Gastrocnemius medialis (tissue), 4 donors: ENCODE measurements around the gene CLPX. TPM values are rescaled to one million over a fixed set of nuclear protein-coding genes. Genes with fewer than 3 reads are reported as not detected.
"Not testable (repeated sequence)": the region's sequence is repeated elsewhere in the genome, so short reads cannot be mapped to it uniquely, and the experiment has no call there.

Experiments used
- ATAC-seq, 2 donors: fragments of 150-250 bp; one replicate each; pipeline ENCODE4 v1.9.1; 2016
- DNase-seq, 2 donors: peaks; one replicate each; pipeline ENCODE4 v3.0.0-alpha.2; 2019
- H3K27ac ChIP-seq, 4 donors: fragments of 200-600 bp; sonication (generic); 1 replicate in 1 of 4; 2 replicates in 3 of 4; pipeline ENCODE4 v1.5.1; 2016 to 2018; ENCODE audit warnings: mild to moderate bottlenecking in 2 of 4, moderate library complexity in 1 of 4
- H3K27me3 ChIP-seq, 3 donors: fragments of 200-600 bp; sonication (generic) in 2 of 3; 1 replicate in 1 of 3; 2 replicates in 2 of 3; pipeline versions ENCODE4 v1.5.1 to v1.6.0; 2016 to 2019; ENCODE audit warnings: mild to moderate bottlenecking in 1 of 3, moderate library complexity in 1 of 3
- H3K36me3 ChIP-seq, 2 donors: fragments of 200-600 bp; sonication (generic) in 1 of 2; one replicate each; pipeline ENCODE4 v1.5.1; 2017 to 2018
- H3K4me1 ChIP-seq, 2 donors: fragments of 200-600 bp; sonication (generic) in 1 of 2; one replicate each; pipeline ENCODE4 v1.5.1; 2016 to 2017; ENCODE audit warnings: mild to moderate bottlenecking in 2 of 2
- H3K4me3 ChIP-seq, 4 donors: fragments of 200-600 bp; sonication (generic) in 3 of 4; 1 replicate in 1 of 4; 2 replicates in 3 of 4; pipeline ENCODE4 v1.5.1; 2016 to 2019; ENCODE audit warnings: mild to moderate bottlenecking in 2 of 4
- H3K9me3 ChIP-seq, 3 donors: fragments of 200-600 bp; sonication (generic) in 2 of 3; 1 replicate in 1 of 3; 2 replicates in 2 of 3; pipeline ENCODE4 v1.5.1; 2016 to 2019
- CTCF ChIP-seq, 5 experiments: fragments of 450-650 bp in 3 of 5; fragments of 200-600 bp in 2 of 5; sonication (generic) in 2 of 5; IDR thresholded peaks in 4 of 5; conservative IDR thresholded peaks in 1 of 5; 1 replicate in 4 of 5; 2 replicates in 1 of 5; pipeline ENCODE4 v1.5.1; 2016 to 2019; ENCODE audit warnings: antibody characterized with exemption in 5 of 5, mild to moderate bottlenecking in 3 of 5, moderate library complexity in 3 of 5
- POLR2A ChIP-seq, 2 donors: fragments of 450-650 bp; IDR thresholded peaks; one replicate each; pipeline ENCODE4 v1.6.1; 2017; ENCODE audit warnings: antibody characterized with exemption in 2 of 2, mild to moderate bottlenecking in 2 of 2, moderate library complexity in 2 of 2
- in situ Hi-C, 4 donors: fragments of 200-750 bp; cut with MboI; loops; one replicate each; pipeline versions ENCODE4 v1.15.0 to v1.8.0; 2017; ENCODE audit warnings: low sequenced_read_pairs in 4 of 4
- intact Hi-C: fragments of 100-400 bp; cut with DNase I; formaldehyde crosslinking; loops from one replicate; pipeline ENCODE4 v1.15.1; 2023; ENCODE audit warnings: low total_unique reads
- total RNA-seq, 4 donors: library from RNA; depleted of rRNA; stranded (reverse); fragments of >200 nt; gene quantifications; one replicate each; pipeline versions ENCODE4 v1.1.0 to v1.2.3, GENCODE V29; 2016

CLPX gene
- total RNA-seq, 4 donors from 2014 or later, result 49.3 to 116 (median 63.3) TPM

GRCh38 chr15:65156692-65157091 lies 28.4 kb downstream of the CLPX start:
- Histone ChIP-seq H3K27ac (no peak overlapping the region), H3K27me3 (no peaks in the 10 kb centered on the region), H3K4me3 (no peak overlapping the region), H3K36me3 (peaks cover 15 to 70% of the 10 kb centered on the region in 2 donors), H3K9me3 (no peaks in the 10 kb centered on the region), H3K4me1 (peaks cover 0 to under 1% of the 10 kb centered on the region in 2 donors)
- in situ Hi-C loops (no loop called here), intact Hi-C loops (no loop called here)
- TF ChIP-seq POLR2A (IDR thresholded peaks at IDR 0.05) (no peak), CTCF (IDR thresholded peaks at IDR 0.05 in 4 of 5, conservative IDR thresholded peaks at IDR 0.05 in 1 of 5) (no peak)
- DNase-seq, result no peak
- no peak for ATAC-seq

GRCh38 chr15:65154720-65155119 lies 30.4 kb downstream of the CLPX start:
- Histone ChIP-seq H3K27ac (no peak overlapping the region), H3K4me3 (no peak overlapping the region), H3K9me3 (no peaks in the 10 kb centered on the region), H3K4me1 (no peaks in the 10 kb centered on the region), H3K27me3 (no peaks in the 10 kb centered on the region), H3K36me3 (peaks cover 15 to 86% of the 10 kb centered on the region in 2 donors)
- TF ChIP-seq CTCF (IDR thresholded peaks at IDR 0.05 in 4 of 5, conservative IDR thresholded peaks at IDR 0.05 in 1 of 5), result no peak
- no peak for TF ChIP-seq POLR2A (IDR thresholded peaks at IDR 0.05)
- no peak for ATAC-seq
- in situ Hi-C loops (no loop called here), intact Hi-C loops (loop anchor here (5.0 kb wide), 1 partner anchor 1027 kb away; no protein-coding TSS in a partner anchor)
- no peak for DNase-seq

- in situ Hi-C loops, result no loop called here
- H3K4me1 ChIP-seq, result peaks cover 0 to 5% of the 10 kb centered on the region in 2 donors
- DNase-seq (no peak), ATAC-seq (no peak)
- H3K27me3 ChIP-seq, result no peaks in the 10 kb centered on the region
- intact Hi-C loops, result no loop called here
- H3K36me3 ChIP-seq, result peaks cover 0 to 48% of the 10 kb centered on the region in 2 donors
- no peak overlapping the region for H3K27ac ChIP-seq
- no peaks in the 10 kb centered on the region for H3K9me3 ChIP-seq
- no peak for TF ChIP-seq POLR2A (IDR thresholded peaks at IDR 0.05)
- no peak for TF ChIP-seq CTCF (IDR thresholded peaks at IDR 0.05 in 4 of 5, conservative IDR thresholded peaks at IDR 0.05 in 1 of 5)
- no peak overlapping the region for H3K4me3 ChIP-seq
These were observed 37.2 kb downstream of the CLPX start for GRCh38 chr15:65147902-65148301.

- no peak overlapping the region for H3K27ac ChIP-seq
- intact Hi-C loops (no loop called here), in situ Hi-C loops (no loop called here)
- DNase-seq (no peak), ATAC-seq (no peak)
- H3K27me3 ChIP-seq, result no peaks in the 10 kb centered on the region
- H3K9me3 ChIP-seq, result no peaks in the 10 kb centered on the region
- peaks cover 0 to 5% of the 10 kb centered on the region in 2 donors for H3K4me1 ChIP-seq
- H3K4me3 ChIP-seq, result no peak overlapping the region
- H3K36me3 ChIP-seq, result peaks cover 0 to 33% of the 10 kb centered on the region in 2 donors
- no peak for TF ChIP-seq POLR2A (IDR thresholded peaks at IDR 0.05)
- no peak for TF ChIP-seq CTCF (IDR thresholded peaks at IDR 0.05 in 4 of 5, conservative IDR thresholded peaks at IDR 0.05 in 1 of 5)
These were observed 38.7 kb downstream of the CLPX start for GRCh38 chr15:65146438-65146837.

GRCh38 chr15:65138631-65139030 lies 46.5 kb downstream of the CLPX start:
- H3K4me3 ChIP-seq, in situ Hi-C loops, DNase-seq, ATAC-seq, H3K36me3 ChIP-seq, H3K4me1 ChIP-seq, H3K27me3 ChIP-seq, H3K27ac ChIP-seq, H3K9me3 ChIP-seq: not testable (repeated sequence)
- intact Hi-C loops, result loop anchor here (10.0 kb wide), 1 partner anchor 476 kb away; the partner anchor contains the start of gene INTS14

GRCh38 chr15:65137893-65138292 lies 47.2 kb downstream of the CLPX start:
- in situ Hi-C loops, H3K27ac ChIP-seq, H3K4me1 ChIP-seq, DNase-seq, H3K27me3 ChIP-seq, H3K36me3 ChIP-seq, H3K9me3 ChIP-seq, H3K4me3 ChIP-seq, ATAC-seq: not testable (repeated sequence)
- intact Hi-C loops, result loop anchor here (10.0 kb wide), 1 partner anchor 477 kb away; the partner anchor contains the start of gene INTS14

GRCh38 chr15:65137089-65137488 lies 48.1 kb downstream of the CLPX start:
- H3K4me3 ChIP-seq, in situ Hi-C loops: not testable (repeated sequence)
- intact Hi-C loops, result loop anchor here (10.0 kb wide), 1 partner anchor 478 kb away; the partner anchor contains the start of gene INTS14

More at GRCh38 chr15:65137089-65137488, 48.1 kb downstream of the CLPX start:
- H3K27me3 ChIP-seq, H3K27ac ChIP-seq, H3K9me3 ChIP-seq, ATAC-seq, H3K36me3 ChIP-seq, DNase-seq: not testable (repeated sequence)
- peaks cover 10 to 15% of the 10 kb centered on the region in 2 donors for H3K4me1 ChIP-seq
